Stimulated activated CD8-positive, alpha-beta memory T cell treated with anti-CD3 and anti-CD28 coated beads, Interleukin-2, amount 100 ng/mL, for 1 hour (primary cell): ENCODE data around the gene MYMK.

ENCODE experiments used
- DNase-seq, 2 donors: peaks; one replicate each; pipeline ENCODE4 v3.0.0-alpha.2; 2020; ENCODE audit warnings: low read depth in 2 of 2

MYMK gene

GRCh38 chr9:133535306-133535877 lies 10.6 kb upstream of the MYMK start:
- DNase-seq, result no peak

GRCh38 chr9:133534346-133535291 lies 9.9 kb upstream of the MYMK start, which contains the start of gene ADAMTSL2:
Gene ADAMTSL2, plus strand, starts transcription at chr9:133534704. Its CDS starts 2,009 bp downstream, at chr9:133536713.
- peak in 1 of 2 donors; percentile 31 for DNase-seq

- no peak for DNase-seq
Measured at GRCh38 chr9:133533857-133534256, 9.1 kb upstream of the MYMK start.

GRCh38 chr9:133532937-133533668 lies 8.3 kb upstream of the MYMK start:
- DNase-seq, result peak; percentile 14 to 28

GRCh38 chr9:133531293-133531692 lies 6.5 kb upstream of the MYMK start:
- DNase-seq, result no peak

GRCh38 chr9:133529874-133530273 lies 5.1 kb upstream of the MYMK start:
- no peak for DNase-seq

- DNase-seq, result no peak
Measured at GRCh38 chr9:133529457-133529856, 4.7 kb upstream of the MYMK start.

GRCh38 chr9:133528876-133529241 lies 4.1 kb upstream of the MYMK start:
- no peak for DNase-seq

GRCh38 chr9:133528001-133528875 lies 3.5 kb upstream of the MYMK start:
- no peak for DNase-seq

GRCh38 chr9:133527444-133527920 lies 2.7 kb upstream of the MYMK start:
- DNase-seq, result no peak

- no peak for DNase-seq
Measured at GRCh38 chr9:133526721-133527321, 2.1 kb upstream of the MYMK start.

GRCh38 chr9:133525677-133526076 lies 918 bp upstream of the MYMK start:
- DNase-seq, result no peak

GRCh38 chr9:133524146-133524545 lies 613 bp downstream of the MYMK start:
- DNase-seq, result no peak

- no peak for DNase-seq
Measured at GRCh38 chr9:133523106-133523505, 1.7 kb downstream of the MYMK start.

- no peak for DNase-seq
Measured at GRCh38 chr9:133522073-133522910, 2.5 kb downstream of the MYMK start.

GRCh38 chr9:133521122-133522072 lies 3.4 kb downstream of the MYMK start:
- no peak for DNase-seq

- no peak for DNase-seq
Measured at GRCh38 chr9:133520121-133520835, 4.5 kb downstream of the MYMK start.

- DNase-seq, result no peak
Measured at GRCh38 chr9:133519693-133520092, 5.1 kb downstream of the MYMK start.
